SK-N-SH (cell line): ENCODE data around the gene TBL2. TPM values are rescaled to one million over a fixed set of nuclear protein-coding genes. Genes with fewer than 3 reads are reported as not detected.

Experiments
- CTCF ChIA-PET: fragments of 300-600, 350-600 bp; formaldehyde crosslinking; extraction: SDS; loops from one replicate; lab custom pipeline; 2021; lab: Yijun Ruan, JAX
- POLR2A ChIA-PET: fragments of 350-600 bp; sonication (Branson Sonifier 250); formaldehyde crosslinking; extraction: SDS; loops from one replicate; lab custom pipeline; 2020; ENCODE audit warnings: antibody characterized with exemption, inconsistent platforms; lab: Yijun Ruan, JAX
- DNase-seq: peaks from one replicate; pipeline ENCODE4 v3.0.0; 2012
- H2AFZ ChIP-seq: fragments of 200-600 bp; sonication (generic); 2 replicates; pipeline ENCODE4 v1.8.1; 2016; ENCODE audit warnings: antibody characterized with exemption, mild to moderate bottlenecking, low read depth
- H3F3A ChIP-seq: fragments of 200-600 bp; sonication (generic); replicated peaks from 2 replicates; pipeline ENCODE3; 2016; ENCODE audit warnings: antibody characterized with exemption, mild to moderate bottlenecking; ENCODE audit not compliant: insufficient read depth
- H3K27ac ChIP-seq, 2 experiments: fragments of 200-500 bp in 1 of 2; fragments of 200-600 bp in 1 of 2; sonication (Bioruptor generic) in 1 of 2; sonication (generic), shearing (Covaris generic) in 1 of 2; 2 replicates each; pipeline versions ENCODE4 v1.5.1 to v1.6.1; 2014 to 2016; ENCODE audit warnings: low read depth in 2 of 2, inconsistent platforms in 1 of 2, low read length in 1 of 2, mild to moderate bottlenecking in 1 of 2, mixed read lengths in 1 of 2
- H3K27me3 ChIP-seq: fragments of 200-600 bp; sonication (generic), shearing (Covaris generic); 2 replicates; pipeline ENCODE4 v1.6.1; 2016; ENCODE audit warnings: mixed run types; ENCODE audit not compliant: insufficient read depth
- H3K36me3 ChIP-seq, 2 experiments: fragments of 200-500 bp in 1 of 2; fragments of 200-600 bp in 1 of 2; sonication (Bioruptor generic) in 1 of 2; sonication (generic) in 1 of 2; replicated peaks in 1 of 2; 2 replicates each; pipeline versions ENCODE3 to v1.5.1; 2014 to 2016; ENCODE audit warnings: low read length in 1 of 2, mild to moderate bottlenecking in 1 of 2; ENCODE audit not compliant: insufficient read depth in 2 of 2, control insufficient read depth in 1 of 2
- H3K4me1 ChIP-seq, 2 experiments: fragments of 200-500 bp in 1 of 2; fragments of 200-600 bp in 1 of 2; sonication (Bioruptor generic) in 1 of 2; sonication (generic), shearing (Covaris generic) in 1 of 2; 2 replicates each; pipeline versions ENCODE4 v1.5.1 to v1.6.1; 2014 to 2016; ENCODE audit warnings: low read depth in 1 of 2, low read length in 1 of 2, mixed run types in 1 of 2; ENCODE audit not compliant: insufficient read depth in 2 of 2, control insufficient read depth in 1 of 2
- H3K4me2 ChIP-seq: fragments of 200-600 bp; sonication (generic), shearing (Covaris generic); 2 replicates; pipeline ENCODE4 v1.6.1; 2017; ENCODE audit warnings: mixed run types
- H3K4me3 ChIP-seq, 2 experiments: fragments of 200-500 bp in 1 of 2; fragments of 200-600 bp in 1 of 2; sonication (Bioruptor generic) in 1 of 2; sonication (generic), shearing (Covaris generic) in 1 of 2; 2 replicates each; pipeline versions ENCODE4 v1.5.1 to v1.8.1; 2014 to 2016; ENCODE audit warnings: low read depth in 2 of 2, inconsistent platforms in 1 of 2, low read length in 1 of 2, mild to moderate bottlenecking in 1 of 2, mixed read lengths in 1 of 2, moderate library complexity in 1 of 2
- H3K79me2 ChIP-seq: fragments of 200-600 bp; sonication (generic); 2 replicates; pipeline ENCODE4 v1.8.1; 2017; ENCODE audit warnings: mild to moderate bottlenecking; ENCODE audit not compliant: insufficient read depth
- H3K9ac ChIP-seq: fragments of 200-600 bp; sonication (generic); 2 replicates; pipeline ENCODE4 v1.6.1; 2017; ENCODE audit warnings: mixed run types
- H3K9me2 ChIP-seq: fragments of 200-600 bp; sonication (generic); 2 replicates; pipeline ENCODE4 v1.6.1; 2017; ENCODE audit warnings: mixed run types
- H3K9me3 ChIP-seq: fragments of 200-600 bp; sonication (generic); 2 replicates; pipeline ENCODE4 v1.6.1; 2017; ENCODE audit warnings: mixed run types, mild to moderate bottlenecking, moderate library complexity
- H4K20me1 ChIP-seq: fragments of 200-600 bp; sonication (generic); 2 replicates; pipeline ENCODE4 v1.6.1; 2017; ENCODE audit warnings: mild to moderate bottlenecking, mixed run types; ENCODE audit not compliant: insufficient read depth
- FOSL2 ChIP-seq: IDR thresholded peaks from 2 replicates; pipeline ENCODE4 v1.4.0; 2012; ENCODE audit warnings: low read depth, mild to moderate bottlenecking, moderate library complexity, borderline replicate concordance
- FOXJ3 ChIP-seq: sonication (generic); formaldehyde crosslinking; IDR thresholded peaks from 2 replicates; pipeline ENCODE4 v1.5.1; 2020; ENCODE audit warnings: mild to moderate bottlenecking, missing genetic modification reagents
- JUND ChIP-seq: IDR thresholded peaks from 2 replicates; pipeline ENCODE4 v1.4.0; 2012
- MEF2A ChIP-seq: IDR thresholded peaks from 2 replicates; pipeline ENCODE4 v1.4.0; 2012; ENCODE audit warnings: low read depth, borderline replicate concordance
- POLR2AphosphoS5 ChIP-seq: IDR thresholded peaks from 2 replicates; pipeline ENCODE4 v1.6.1; 2012; ENCODE audit warnings: low read depth, low read length
- RAD21 ChIP-seq: IDR thresholded peaks from 2 replicates; pipeline ENCODE4 v1.6.1; 2012; ENCODE audit warnings: mild to moderate bottlenecking, low read length
- RCOR1 ChIP-seq: fragments of 150-350 bp; IDR thresholded peaks from 2 replicates; pipeline ENCODE4 v1.6.1; 2017; ENCODE audit warnings: antibody characterized with exemption, low read length
- SIN3A ChIP-seq: IDR thresholded peaks from 2 replicates; pipeline ENCODE4 v1.6.1; 2012; ENCODE audit warnings: low read depth, mild to moderate bottlenecking, low read length, moderate library complexity, borderline replicate concordance
- TAF1 ChIP-seq: IDR thresholded peaks from 2 replicates; pipeline ENCODE4 v1.6.1; 2012; ENCODE audit warnings: low read depth, mild to moderate bottlenecking, low read length, moderate library complexity, borderline replicate concordance
- TCF12 ChIP-seq: IDR thresholded peaks from 2 replicates; pipeline ENCODE4 v1.4.0; 2012
- USF1 ChIP-seq: IDR thresholded peaks from 2 replicates; pipeline ENCODE4 v1.4.0; 2012; ENCODE audit warnings: low read depth, borderline replicate concordance
- WGBS: methylation state at CpG from one replicate; pipeline ENCODE4 v1.1.6; 2017; ENCODE audit warnings: low lambda C conversion rate; 5-methylcytosine and 5-hydroxymethylcytosine counted together
- polyA plus RNA-seq, 3 experiments: library from polyadenylated mRNA; depleted of rRNA; stranded (reverse); fragments of >200 nt; gene quantifications; 2 replicates each; pipeline ENCODE4 v1.2.3, GENCODE V29; 2012
- TF ChIP-seq, protein P1 (sequence below): IDR thresholded peaks from 2 replicates; pipeline ENCODE4; 2012
- TF ChIP-seq, protein P2 (sequence below): IDR thresholded peaks from 2 replicates; pipeline ENCODE4 v1.4.0; 2012; ENCODE audit warnings: low read depth

TBL2 gene
- polyA plus RNA-seq, 1 of the 3 experiments (the other 2 are of a cell fraction): 63.6 TPM

DNA sequence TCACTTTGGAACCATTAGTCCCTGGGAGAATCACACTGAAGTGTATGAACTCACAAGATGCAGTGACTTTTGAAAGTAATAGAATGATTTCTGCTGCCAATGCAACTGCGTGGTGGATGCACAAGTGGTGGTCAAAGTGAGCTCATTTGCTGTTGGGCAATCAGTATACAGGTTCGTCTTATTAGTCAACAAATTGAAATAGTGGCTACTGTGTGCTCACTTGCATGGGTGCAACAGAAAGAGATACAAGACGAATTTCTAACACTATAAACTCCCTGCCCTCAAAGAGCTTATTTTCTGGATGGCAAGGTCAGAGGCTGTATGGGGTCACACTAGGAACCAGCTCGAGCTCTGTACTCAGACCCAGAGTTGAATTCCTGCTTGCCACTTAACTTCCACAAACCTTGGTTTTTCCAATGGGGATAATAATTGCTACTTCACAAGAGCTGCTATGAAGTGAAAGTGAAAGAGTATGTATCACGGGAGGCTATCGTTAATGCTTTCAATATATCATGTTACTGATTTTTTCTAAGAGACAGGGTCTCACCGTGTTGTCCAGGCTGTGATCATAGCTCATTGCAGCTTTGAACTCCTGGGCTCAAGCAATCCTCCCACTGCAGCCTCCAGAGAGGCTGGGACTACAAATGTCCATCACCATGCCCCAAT, 12.6 kb downstream of the TBL2 start:
- H3K79me2 ChIP-seq: no peaks in the 10 kb centered on the region
- TF ChIP-seq RCOR1 (no peak), USF1 (no peak), FOXJ3 (CRISPR knock-in tag) (no peak), FOSL2 (no peak), MEF2A (no peak)
- TF ChIP-seq, all 33 proteins: peak for 0
- CTCF ChIA-PET: interaction anchor here (1.0 to 3.2 kb wide), 6 partner anchors 9 to 290 kb away, joined by 3 to 12 read pairs (median 4); partner anchors contain the start of genes BAZ1B, BCL7B and VPS37D
- POLR2A ChIA-PET: interaction anchor here (0.5 to 1.1 kb wide), 4 partner anchors 9 to 43 kb away, joined by 3 to 6 read pairs (median 4); partner anchors contain the start of genes BAZ1B and TBL2
- Histone ChIP-seq H3K9me2 (no peaks in the 10 kb centered on the region), H4K20me1 (no peaks in the 10 kb centered on the region), H3K4me1 (no peaks in the 10 kb centered on the region), H2AFZ (peak overlapping the region; percentile 21), H3K27me3 (no peaks in the 10 kb centered on the region), H3K9ac (no peak overlapping the region), H3K4me3 (peak overlapping the region; percentile 5 to 21; a peak in 3 of 4 replicates), H3K4me2 (peak overlapping the region; percentile 46), H3F3A (peaks cover 24% of the 10 kb centered on the region), H3K36me3 (peaks cover 19 to 21% of the 10 kb centered on the region in 2 experiments), H3K27ac (no peak overlapping the region), H3K9me3 (no peaks in the 10 kb centered on the region)
- WGBS: 32% methylated on average over 7 of the region's 7 CpGs
- no peak for DNase-seq

DNA sequence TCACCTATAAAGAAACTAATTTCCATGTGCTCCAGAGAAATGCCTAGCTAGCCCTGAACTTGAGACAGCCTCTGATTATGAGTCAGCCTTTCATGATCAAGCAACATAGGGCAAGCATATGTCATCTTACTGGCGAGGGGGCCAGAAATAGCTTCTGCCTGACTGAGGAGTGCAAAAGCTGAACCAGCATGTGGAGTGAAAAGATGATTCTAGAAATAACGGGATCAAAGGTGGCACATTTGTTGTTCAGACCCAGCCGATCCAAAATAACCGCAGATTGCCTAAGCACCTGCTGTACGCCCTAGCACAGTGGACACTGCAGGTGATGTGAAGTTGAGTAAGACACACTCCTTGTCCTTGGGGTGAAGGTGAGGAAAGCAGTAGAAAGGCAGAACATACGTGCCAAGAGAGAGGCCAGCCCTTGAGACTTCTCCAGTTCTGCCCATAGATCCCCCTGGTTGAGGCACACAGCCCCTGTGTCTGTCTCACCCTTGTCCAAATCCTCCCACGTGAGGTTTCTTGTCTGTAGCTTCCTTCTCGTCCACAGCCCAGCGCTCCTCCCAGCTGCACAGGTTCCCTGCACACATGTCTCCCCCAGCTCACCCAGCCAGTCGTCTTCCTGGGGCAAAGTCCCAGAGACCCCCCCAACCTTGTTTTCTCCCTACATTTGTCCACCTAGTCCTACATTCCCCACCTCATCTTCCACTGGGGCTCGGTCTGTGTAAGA, 18.1 kb downstream of the TBL2 start:
- POLR2A ChIA-PET: interaction anchor here (0.6 to 1.4 kb wide), 2 partner anchors 15 to 38 kb away, joined by 4 read pairs; partner anchors contain the start of gene BAZ1B
- Histone ChIP-seq H3K9me3 (no peaks in the 10 kb centered on the region), H3K9ac (no peak overlapping the region; the same call in 1 of the 2 replicates)
- TF ChIP-seq JUND: peak; percentile 64; the same call in 1 of the 2 replicates
- 0 out of 2 replicates have a peak, but pooled peaks have one; percentile 16 for TF ChIP-seq TAF1
- TF ChIP-seq MEF2A: 0 out of 2 replicates have a peak, but pooled peaks have one; percentile 44
- peak; percentile 53; the same call in 1 of the 2 replicates for TF ChIP-seq POLR2AphosphoS5
- peak; percentile 69; the same call in 1 of the 2 replicates for TF ChIP-seq TCF12
- TF ChIP-seq, protein P1, sequence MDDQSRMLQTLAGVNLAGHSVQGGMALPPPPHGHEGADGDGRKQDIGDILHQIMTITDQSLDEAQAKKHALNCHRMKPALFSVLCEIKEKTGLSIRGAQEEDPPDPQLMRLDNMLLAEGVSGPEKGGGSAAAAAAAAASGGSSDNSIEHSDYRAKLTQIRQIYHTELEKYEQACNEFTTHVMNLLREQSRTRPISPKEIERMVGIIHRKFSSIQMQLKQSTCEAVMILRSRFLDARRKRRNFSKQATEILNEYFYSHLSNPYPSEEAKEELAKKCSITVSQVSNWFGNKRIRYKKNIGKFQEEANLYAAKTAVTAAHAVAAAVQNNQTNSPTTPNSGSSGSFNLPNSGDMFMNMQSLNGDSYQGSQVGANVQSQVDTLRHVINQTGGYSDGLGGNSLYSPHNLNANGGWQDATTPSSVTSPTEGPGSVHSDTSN: peak; percentile 35; the same call in 1 of the 2 replicates
- peak; percentile 60; the same call in 1 of the 2 replicates for TF ChIP-seq SIN3A
- no peak for TF ChIP-seq FOXJ3 (CRISPR knock-in tag)
- TF ChIP-seq RAD21: no peak
- TF ChIP-seq RCOR1: no peak
- peak; percentile 91; the same call in 1 of the 2 replicates for TF ChIP-seq FOSL2
- TF ChIP-seq, protein P2, sequence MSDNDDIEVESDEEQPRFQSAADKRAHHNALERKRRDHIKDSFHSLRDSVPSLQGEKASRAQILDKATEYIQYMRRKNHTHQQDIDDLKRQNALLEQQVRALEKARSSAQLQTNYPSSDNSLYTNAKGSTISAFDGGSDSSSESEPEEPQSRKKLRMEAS: peak; percentile 92
- TF ChIP-seq, all 33 proteins: peak for 9
- Histone ChIP-seq H3K9me2 (no peaks in the 10 kb centered on the region), H2AFZ (peak overlapping the region; percentile 86; the same call in 1 of the 2 replicates), H3K79me2 (peaks cover 17% of the 10 kb centered on the region), H3K27me3 (no peaks in the 10 kb centered on the region), H3K27ac (peak overlapping the region in 1 of 2 experiments; percentile 56; a peak in 2 of 4 replicates), H3K4me1 (peaks cover 9 to 15% of the 10 kb centered on the region in 2 experiments; a peak in 3 of 4 replicates), H3K4me2 (peak overlapping the region; percentile 43), H3F3A (peaks cover 24% of the 10 kb centered on the region), H3K4me3 (no peak overlapping the region), H3K36me3 (no peaks in the 10 kb centered on the region), H4K20me1 (peaks cover 17% of the 10 kb centered on the region)
- WGBS: 74% methylated on average over 11 of the region's 11 CpGs
- peak; percentile 24 for DNase-seq
- CTCF ChIA-PET: interaction anchor here (0.6 to 2.4 kb wide), 3 partner anchors 9 to 166 kb away, joined by 3 to 7 read pairs (median 5); no protein-coding TSS in a partner anchor
